D721Med (cell line): ENCODE data around the gene CBLB.

Experiments used
- DNase-seq: peaks from one replicate; pipeline ENCODE4 v3.0.0; 2011; ENCODE audit warnings: low spot score; ENCODE audit not compliant: insufficient read length
- FAIRE-seq: peaks from 2 replicates; lab custom pipeline; 2011; peaks lifted over from hg19 to GRCh38; lab: Jason Lieb, UNC
- CTCF ChIP-seq: IDR thresholded peaks from 2 replicates; pipeline ENCODE4 v1.5.1; 2012; ENCODE audit warnings: mild to moderate bottlenecking, control low read depth; ENCODE audit not compliant: insufficient read depth; ENCODE audit errors: missing control alignments

The CBLB gene

GRCh38 chr3:105865867-105866350 lies 2.9 kb downstream of the CBLB start:
- TF ChIP-seq CTCF = no peak
- DNase-seq (no peak), FAIRE-seq (no peak)

- DNase-seq = no peak
- FAIRE-seq = no peak
- TF ChIP-seq CTCF = no peak
Measured at GRCh38 chr3:105865016-105865623, 3.7 kb downstream of the CBLB start.

GRCh38 chr3:105864212-105864611 lies 4.6 kb downstream of the CBLB start:
- TF ChIP-seq CTCF = no peak
- DNase-seq = no peak
- no peak for FAIRE-seq

GRCh38 chr3:105863608-105864007 lies 5.2 kb downstream of the CBLB start:
- FAIRE-seq (no peak), DNase-seq (no peak)
- TF ChIP-seq CTCF = no peak

GRCh38 chr3:105862217-105862616 lies 6.6 kb downstream of the CBLB start:
- no peak for TF ChIP-seq CTCF
- DNase-seq (no peak), FAIRE-seq (no peak)

- DNase-seq (no peak), FAIRE-seq (no peak)
- TF ChIP-seq CTCF = no peak
Measured at GRCh38 chr3:105860641-105861040, 8.2 kb downstream of the CBLB start.

- DNase-seq (no peak), FAIRE-seq (no peak)
- TF ChIP-seq CTCF = no peak
Measured at GRCh38 chr3:105858017-105858416, 10.8 kb downstream of the CBLB start.
